Activated T-helper 9 cell treated with anti-CD3 and anti-CD28 coated beads, Interleukin-2, amount 50 U/mL, for 16 hours (primary cell): ENCODE data around the gene VPS13C.
"Not testable (repeated sequence)": the region's sequence is repeated elsewhere in the genome, so short reads cannot be mapped to it uniquely, and the experiment has no call there.

Experiments
- DNase-seq: peaks from one replicate; pipeline ENCODE4 v3.0.0-alpha.2; 2020; ENCODE audit warnings: low read depth

Gene VPS13C

GRCh38 chr15:62035256-62035924 is 24.9 kb downstream of the VPS13C start:
- no peak for DNase-seq

GRCh38 chr15:62027916-62028315 is 32.3 kb downstream of the VPS13C start:
- DNase-seq: no peak

GRCh38 chr15:62027263-62027565 is 33.0 kb downstream of the VPS13C start:
- no peak for DNase-seq

- DNase-seq: no peak
Observed at GRCh38 chr15:62026487-62027262, 33.6 kb downstream of the VPS13C start.

- no peak for DNase-seq
Observed at GRCh38 chr15:62021991-62022600, 38.2 kb downstream of the VPS13C start.

GRCh38 chr15:62020576-62021160 is 39.6 kb downstream of the VPS13C start:
- DNase-seq: no peak

GRCh38 chr15:62005354-62005753 is 54.9 kb downstream of the VPS13C start:
- DNase-seq: not testable (repeated sequence)

- no peak for DNase-seq
Observed at GRCh38 chr15:61997786-61998185, 62.5 kb downstream of the VPS13C start.

GRCh38 chr15:61996056-61996635 is 64.1 kb downstream of the VPS13C start:
- no peak for DNase-seq

GRCh38 chr15:61994216-61994615 is 66.0 kb downstream of the VPS13C start:
- DNase-seq: no peak

GRCh38 chr15:61992518-61992917 is 67.7 kb downstream of the VPS13C start:
- no peak for DNase-seq

GRCh38 chr15:61989667-61990066 is 70.6 kb downstream of the VPS13C start:
- no peak for DNase-seq

- DNase-seq: no peak
Observed at GRCh38 chr15:61987824-61988223, 72.4 kb downstream of the VPS13C start.

- no peak for DNase-seq
Observed at GRCh38 chr15:61983081-61983480, 77.2 kb downstream of the VPS13C start.

GRCh38 chr15:61978225-61978624 is 82.0 kb downstream of the VPS13C start:
- no peak for DNase-seq

- no peak for DNase-seq
Observed at GRCh38 chr15:61974759-61975158, 85.5 kb downstream of the VPS13C start.

GRCh38 chr15:61974118-61974517 is 86.1 kb downstream of the VPS13C start:
- no peak for DNase-seq

GRCh38 chr15:61951949-61952348 is 108.3 kb downstream of the VPS13C start:
- no peak for DNase-seq

GRCh38 chr15:61946778-61947177 is 113.5 kb downstream of the VPS13C start:
- DNase-seq: no peak

- no peak for DNase-seq
Observed at GRCh38 chr15:61943992-61944391, 116.3 kb downstream of the VPS13C start.

- DNase-seq: no peak
Observed at GRCh38 chr15:61938249-61938648, 122.0 kb downstream of the VPS13C start.

- DNase-seq: no peak
Observed at GRCh38 chr15:61936528-61937195, 123.6 kb downstream of the VPS13C start.
